KG1 (cell line): ENCODE measurements around the gene ASMTL.
"Not testable (repeated sequence)": the region's sequence is repeated elsewhere in the genome, so short reads cannot be mapped to it uniquely, and the experiment has no call there.

Experiments used
- DNase-seq: peaks from one replicate; lab custom pipeline; 2025; lab: John Stamatoyannopoulos, UW

ASMTL gene

GRCh38 chrX:1453951-1454785 is 1.5 kb upstream of the ASMTL start:
- no peak for DNase-seq

- DNase-seq, result no peak
Observed at GRCh38 chrX:1453395-1453783, 680 bp upstream of the ASMTL start.

DNA sequence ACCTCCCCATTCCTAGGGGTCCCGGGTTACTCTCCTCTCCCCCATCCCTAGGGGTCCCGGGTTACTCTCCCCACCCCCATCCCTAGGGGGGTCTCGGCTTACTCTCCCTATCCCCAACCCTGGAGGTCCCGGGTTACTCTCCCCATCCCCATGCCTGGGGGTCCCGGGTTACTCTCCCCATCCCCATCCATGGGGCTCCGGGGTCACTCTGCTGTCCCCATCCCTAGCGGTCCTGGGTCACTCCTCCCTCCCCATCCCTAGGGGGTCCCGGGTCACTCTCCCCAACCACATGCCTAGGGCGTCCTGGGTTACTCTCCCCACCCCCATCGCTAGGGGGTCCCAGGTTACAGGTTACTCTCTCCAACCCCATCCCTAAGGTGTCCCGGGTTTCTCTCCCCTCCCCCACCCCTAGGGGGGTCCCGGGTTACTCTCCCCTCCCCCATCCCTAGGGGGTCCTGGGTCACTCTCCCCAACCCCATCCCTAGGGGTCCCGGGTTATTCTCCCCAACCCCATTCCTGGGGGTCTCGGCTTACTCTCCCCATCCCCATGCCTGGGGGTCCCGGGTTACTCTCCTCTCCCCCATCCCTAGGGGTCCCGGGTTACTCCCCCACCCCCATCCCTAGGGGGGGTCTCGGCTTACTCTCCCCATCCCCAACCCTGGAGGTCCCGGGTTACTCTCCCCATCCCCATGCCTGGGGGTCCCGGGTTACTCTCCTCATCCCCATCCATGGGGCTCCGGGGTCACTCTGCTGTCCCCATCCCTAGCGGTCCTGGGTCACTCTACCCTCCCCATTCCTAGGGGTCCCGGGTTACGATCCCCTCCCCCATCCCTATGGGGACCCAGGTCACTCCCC is 821 bp downstream of the ASMTL start:
- no peak for DNase-seq

- no peak for DNase-seq
Observed at GRCh38 chrX:1451251-1451660, 1.5 kb downstream of the ASMTL start.

- DNase-seq, result no peak
Observed at GRCh38 chrX:1450361-1451161, 2.1 kb downstream of the ASMTL start.

DNA sequence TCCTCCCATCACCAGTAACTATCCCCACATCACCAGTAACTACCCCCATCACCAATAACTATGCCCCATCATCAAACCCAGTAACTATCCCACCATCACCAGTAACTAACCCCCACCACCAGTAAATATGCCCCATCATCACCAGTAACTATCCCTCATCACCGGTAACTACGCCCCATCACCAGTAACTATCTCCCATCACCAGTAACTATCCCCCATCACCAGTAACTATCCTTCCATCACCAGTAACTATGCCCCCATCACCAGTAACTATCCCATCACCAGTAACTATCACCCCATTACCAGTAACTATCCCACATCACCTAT is 2.9 kb downstream of the ASMTL start:
- DNase-seq, result no peak

- no peak for DNase-seq
Observed at GRCh38 chrX:1449036-1449822, 3.5 kb downstream of the ASMTL start.

DNA sequence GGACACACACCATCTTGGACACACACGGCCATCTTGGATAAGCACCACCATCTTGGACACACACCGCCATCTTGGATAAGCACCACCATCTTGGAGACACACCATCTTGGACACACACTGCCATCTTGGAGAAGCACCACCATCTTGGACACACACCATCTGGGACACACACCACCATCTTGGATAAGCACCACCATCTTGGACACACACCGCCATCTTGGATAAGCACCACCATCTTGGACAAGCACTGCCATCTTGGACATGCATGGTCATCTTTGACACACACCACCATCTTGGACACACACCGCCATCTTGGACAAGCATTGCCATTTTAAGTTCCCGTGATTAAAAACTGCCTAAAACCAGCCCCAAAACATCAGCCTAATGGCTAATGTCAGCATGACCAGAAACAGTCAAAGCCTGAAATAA is 4.1 kb downstream of the ASMTL start:
- not testable (repeated sequence) for DNase-seq

DNA sequence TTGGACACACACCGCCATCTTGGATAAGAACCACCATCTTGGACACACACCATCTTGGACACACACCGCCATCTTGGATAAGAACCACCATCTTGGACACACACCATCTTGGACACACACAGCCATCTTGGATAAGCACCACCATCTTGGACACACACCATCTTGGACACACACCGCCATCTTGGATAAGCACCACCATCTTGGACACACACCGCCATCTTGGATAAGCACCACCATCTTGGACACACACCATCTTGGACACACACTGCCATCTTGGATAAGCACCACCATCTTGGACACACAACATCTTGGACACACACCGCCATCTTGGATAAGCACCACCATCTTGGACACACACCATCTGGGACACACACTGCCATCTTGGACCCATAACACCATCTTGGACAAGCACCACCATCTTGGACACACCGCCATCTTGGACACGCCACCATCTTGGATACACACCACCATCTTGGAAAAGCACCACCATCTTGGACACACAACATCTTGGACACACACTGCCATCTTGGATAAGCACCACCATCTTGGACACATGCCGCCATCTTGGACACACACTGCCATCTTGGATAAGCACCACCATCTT is 4.6 kb downstream of the ASMTL start:
- DNase-seq, result not testable (repeated sequence)

- DNase-seq, result not testable (repeated sequence)
Observed at GRCh38 chrX:1446984-1447968, 5.4 kb downstream of the ASMTL start.

DNA sequence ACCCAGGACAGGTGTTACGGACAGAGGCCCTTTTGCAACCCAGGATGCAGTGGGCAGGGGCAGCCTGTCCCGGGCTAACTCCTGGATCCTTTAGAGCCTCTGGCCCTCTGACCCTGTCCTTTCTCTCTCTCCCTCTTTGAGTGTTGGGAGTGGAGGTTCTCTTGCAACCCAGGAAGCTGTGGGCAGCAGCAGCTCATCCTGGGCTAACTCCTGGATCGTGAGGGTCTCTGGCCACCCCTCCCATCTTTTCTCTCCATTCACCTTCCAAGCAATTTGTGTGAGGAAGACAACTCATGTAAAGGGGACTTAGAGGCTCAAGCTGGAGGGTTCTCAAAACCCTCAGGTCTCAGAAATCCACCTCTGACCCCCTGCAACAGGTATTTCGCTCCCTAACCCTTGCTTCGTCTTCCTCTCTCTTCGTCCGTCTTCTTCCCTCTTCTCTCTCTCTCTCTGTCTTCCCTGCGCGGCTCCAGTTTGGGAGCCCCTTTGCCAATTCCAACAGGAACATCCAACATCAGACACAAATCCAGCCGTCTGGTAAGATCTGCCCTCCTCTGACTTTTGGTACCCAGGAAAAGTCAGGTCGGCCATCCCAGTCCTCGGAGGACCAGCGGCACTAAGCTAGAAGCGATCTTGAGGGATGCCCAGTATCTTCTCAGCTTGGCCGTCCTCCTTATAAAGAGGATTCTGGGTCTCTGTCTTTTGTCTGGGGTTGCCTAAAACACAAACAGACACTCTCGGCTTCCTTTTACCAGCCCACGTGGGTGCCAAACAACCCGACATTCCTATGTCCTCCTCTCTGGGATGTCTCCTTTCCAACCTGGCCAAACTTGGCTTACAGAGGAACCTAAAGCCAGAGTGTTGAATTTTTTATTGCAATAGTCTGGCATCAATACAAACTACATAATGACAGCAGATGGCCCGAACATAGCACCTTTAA is 7.9 kb downstream of the ASMTL start:
- no peak for DNase-seq

- DNase-seq, result no peak
Observed at GRCh38 chrX:1443496-1444075, 9.1 kb downstream of the ASMTL start.

DNA sequence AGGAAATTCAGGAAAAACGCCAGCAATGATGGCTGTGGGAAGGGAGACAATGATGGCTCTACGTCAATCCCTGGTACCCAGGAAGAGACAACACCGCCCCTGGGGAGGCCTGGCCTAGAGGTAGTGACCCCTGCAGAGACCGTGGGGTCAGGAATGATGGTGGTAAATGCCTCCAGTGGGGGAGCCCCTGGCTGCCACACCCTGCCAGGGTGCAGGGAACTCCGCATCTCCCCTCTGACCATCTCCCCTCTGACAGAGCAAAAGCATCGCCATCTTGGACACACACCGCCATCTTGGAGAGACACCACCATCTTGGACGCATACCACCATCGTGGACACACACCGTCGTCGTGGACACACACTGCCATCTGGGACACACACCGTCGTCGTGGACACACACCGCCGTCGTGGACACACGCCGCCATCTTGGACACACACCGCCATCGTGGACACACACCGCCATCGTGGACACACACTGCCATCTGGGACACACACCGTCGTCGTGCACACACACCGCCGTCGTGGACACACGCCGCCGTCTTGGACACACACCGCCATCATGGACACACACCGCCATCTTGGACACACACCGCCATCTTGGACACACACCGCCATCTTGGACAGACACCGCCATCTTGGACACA is 9.9 kb downstream of the ASMTL start:
- DNase-seq, result no peak

DNA sequence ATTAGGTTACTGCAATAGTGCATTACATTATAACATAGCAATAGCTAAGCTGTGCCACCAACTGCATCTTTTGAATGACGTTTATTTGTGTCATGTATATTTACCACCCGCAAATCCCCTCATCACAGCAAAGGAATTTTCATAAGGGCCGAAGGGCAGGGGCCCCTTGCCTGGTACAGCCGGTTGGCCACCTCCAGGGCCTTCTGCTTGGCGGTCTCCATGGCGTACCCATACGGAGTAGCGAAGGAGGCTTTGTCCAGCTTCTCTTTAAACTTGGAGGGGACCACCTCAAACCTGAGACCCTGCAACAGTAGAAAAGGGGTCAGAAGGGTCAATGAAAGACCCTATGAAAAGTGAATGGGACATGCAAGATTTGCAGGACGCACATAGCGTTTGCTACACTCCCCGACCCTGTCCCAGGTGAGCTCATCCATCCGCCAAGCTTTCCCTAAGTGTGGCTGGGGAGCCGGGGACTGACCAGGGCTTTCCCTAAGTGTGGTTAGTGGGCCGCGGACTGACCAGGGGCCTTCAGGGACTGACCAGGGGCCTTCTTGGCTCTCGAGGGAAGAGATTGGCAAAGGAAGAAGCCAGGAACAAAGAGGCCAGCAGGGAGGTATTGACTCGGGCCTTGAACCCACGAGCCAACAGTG is 10.6 kb downstream of the ASMTL start:
- no peak for DNase-seq

DNA sequence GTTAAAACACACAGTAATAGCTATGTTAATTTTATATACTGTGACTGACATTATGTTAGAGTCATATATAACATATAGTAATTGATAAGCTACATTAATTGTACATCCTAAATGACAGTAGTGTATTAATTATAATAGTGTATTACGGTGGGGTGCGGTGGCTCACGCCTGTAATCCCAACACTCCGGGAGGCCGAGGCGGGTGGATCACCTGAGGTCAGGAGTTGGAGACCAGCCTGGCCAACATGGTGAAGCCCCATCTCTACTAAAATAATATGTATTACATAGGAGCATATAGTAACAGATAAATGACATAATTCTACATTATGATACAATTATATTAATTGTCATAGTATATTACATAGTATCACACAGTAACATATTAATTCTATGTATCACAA is 12.2 kb downstream of the ASMTL start:
- DNase-seq, result no peak

DNA sequence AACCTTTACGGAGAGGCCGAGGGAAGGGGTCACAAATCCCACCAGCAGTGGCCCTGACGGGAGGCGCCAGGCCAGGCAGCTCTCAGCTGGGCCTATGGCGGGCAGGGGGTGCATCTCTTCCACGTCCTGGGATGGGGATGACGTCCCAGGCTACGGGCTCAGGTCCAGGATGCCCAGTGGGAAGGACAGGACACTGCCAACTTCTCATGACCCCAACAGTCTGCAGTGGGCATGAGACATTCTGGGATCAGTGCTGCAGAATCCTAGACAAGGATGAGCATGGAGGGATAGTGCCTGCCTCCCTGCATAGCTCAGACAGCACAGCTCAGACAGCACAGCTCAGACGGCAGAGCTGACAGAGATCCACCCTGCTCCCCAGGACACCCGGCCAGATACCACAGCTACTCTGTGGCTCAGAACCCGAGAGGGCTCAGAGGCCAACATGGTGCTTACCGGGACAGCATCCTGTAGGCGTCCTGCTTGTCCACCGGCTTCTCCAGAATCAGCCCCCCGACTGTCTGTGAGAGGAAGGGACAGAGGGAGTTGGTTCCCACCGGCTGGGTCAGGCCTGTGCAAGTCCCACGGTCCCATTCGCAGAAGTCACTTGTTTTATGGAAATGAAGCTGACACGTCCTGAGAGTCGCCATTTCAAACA is 17.3 kb downstream of the ASMTL start:
- DNase-seq, result no peak

DNA sequence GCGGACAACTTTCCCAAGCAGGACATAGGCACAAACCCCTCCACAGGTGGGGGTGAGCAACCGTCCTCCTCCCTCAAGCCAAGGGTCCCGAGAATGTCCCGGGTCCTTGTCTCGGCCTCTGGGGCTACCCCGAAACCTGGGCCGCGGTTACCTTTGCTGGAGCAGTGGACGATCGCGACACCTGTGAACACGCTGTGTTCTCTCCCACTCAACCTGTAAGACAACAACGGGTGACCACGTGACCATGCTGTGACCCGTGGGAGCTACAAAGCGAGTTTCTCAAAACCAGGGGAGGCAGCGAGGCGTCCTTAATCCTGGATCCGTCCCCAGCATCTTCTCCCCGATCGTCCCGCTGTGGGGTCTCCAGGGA is 17.9 kb downstream of the ASMTL start:
- DNase-seq, result no peak
